LHCN-M2 (cell line): Measurements from ENCODE around the gene IL15RA. TPM values are rescaled to one million over a fixed set of nuclear protein-coding genes. Genes with fewer than 3 reads are reported as not detected.
"Not testable (repeated sequence)": the region's sequence is repeated elsewhere in the genome, so short reads cannot be mapped to it uniquely, and the experiment has no call there.

Experiments
- DNase-seq: peaks from one replicate; pipeline ENCODE4 v3.0.0-alpha.2; 2012; ENCODE audit warnings: low read depth
- total RNA-seq: library from RNA; depleted of rRNA; stranded (reverse); fragments of >200 nt; gene quantifications from 2 replicates; pipeline ENCODE4 v1.2.3, GENCODE V29; 2014

Gene IL15RA
- total RNA-seq, 1 experiment from 2014 or later: 0.17 TPM

DNA sequence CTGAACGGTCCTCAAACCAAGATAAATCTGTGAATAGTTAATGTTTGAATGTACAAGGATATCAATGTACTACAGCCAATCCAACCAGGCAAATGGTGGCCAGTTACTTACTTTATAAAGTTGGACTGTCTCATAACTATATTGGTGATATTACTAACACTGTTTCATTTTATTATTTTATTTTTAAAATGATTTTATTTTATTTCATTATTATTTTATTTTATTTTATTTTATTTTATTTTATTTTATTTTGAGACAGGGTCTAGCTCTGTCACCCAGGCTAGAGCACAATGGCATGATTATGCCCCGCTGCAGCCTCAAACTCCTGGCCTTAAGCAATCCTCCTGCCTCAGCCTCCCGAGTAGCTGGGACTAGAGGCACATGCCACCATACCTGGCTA lies 6.8 kb downstream of the IL15RA start:
- DNase-seq: no peak

DNA sequence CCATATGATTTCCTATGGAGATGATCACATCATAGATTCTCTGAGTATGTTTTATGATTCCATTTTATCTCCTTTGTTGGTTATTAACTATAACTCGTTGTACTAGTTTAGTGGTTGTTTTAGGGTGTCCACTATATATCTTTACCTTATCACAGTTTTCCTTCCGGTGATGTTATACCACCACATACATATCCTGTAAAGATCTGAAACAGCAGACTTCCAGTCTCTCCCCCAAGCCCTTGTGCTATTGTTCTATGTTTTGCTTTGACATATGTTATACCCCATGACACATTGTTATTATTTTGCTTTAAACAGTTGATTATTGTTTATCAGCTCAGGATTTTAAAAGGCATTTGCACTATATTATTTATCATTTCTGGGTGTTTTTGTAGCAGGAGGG lies 7.3 kb downstream of the IL15RA start:
- no peak for DNase-seq

- DNase-seq: no peak
These were observed 8.5 kb downstream of the IL15RA start for GRCh38 chr10:5968681-5969453.

DNA sequence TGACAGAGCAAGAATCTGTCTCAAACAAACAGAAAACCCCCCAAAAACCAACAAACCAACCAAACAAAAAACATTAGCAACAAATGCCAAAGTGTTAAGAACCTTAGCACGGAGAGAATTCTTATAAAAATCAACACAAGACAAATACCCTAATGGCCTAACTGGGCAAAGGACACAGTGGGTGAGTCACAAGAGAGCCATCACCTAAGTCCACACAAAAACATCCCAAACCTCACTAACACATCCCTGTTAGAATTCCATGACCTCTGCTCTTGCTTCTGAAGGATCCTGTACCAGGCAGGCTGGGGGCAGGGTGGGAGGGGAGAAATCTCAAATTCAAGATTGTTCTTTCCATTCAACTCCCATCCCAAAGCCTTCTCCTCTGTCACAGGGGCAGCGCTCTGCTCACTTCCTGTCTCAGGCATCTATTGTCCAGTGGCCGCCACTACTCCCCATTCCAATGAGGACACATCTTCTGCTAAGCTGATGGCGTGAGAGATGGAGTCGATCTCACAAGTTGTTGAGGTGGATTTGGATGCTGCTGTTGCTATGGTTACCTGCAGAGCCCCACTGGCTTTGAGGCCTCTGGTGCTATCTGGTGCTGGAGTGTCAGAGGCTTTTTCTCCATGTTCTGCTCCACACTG lies 9.2 kb downstream of the IL15RA start:
- no peak for DNase-seq

GRCh38 chr10:5965266-5965665 lies 12.1 kb downstream of the IL15RA start:
- DNase-seq: no peak

GRCh38 chr10:5964736-5965135 lies 12.6 kb downstream of the IL15RA start:
- DNase-seq: no peak

GRCh38 chr10:5963591-5963990 lies 13.8 kb downstream of the IL15RA start:
- DNase-seq: no peak

- DNase-seq: no peak
These were observed 14.3 kb downstream of the IL15RA start for GRCh38 chr10:5963071-5963470.

DNA sequence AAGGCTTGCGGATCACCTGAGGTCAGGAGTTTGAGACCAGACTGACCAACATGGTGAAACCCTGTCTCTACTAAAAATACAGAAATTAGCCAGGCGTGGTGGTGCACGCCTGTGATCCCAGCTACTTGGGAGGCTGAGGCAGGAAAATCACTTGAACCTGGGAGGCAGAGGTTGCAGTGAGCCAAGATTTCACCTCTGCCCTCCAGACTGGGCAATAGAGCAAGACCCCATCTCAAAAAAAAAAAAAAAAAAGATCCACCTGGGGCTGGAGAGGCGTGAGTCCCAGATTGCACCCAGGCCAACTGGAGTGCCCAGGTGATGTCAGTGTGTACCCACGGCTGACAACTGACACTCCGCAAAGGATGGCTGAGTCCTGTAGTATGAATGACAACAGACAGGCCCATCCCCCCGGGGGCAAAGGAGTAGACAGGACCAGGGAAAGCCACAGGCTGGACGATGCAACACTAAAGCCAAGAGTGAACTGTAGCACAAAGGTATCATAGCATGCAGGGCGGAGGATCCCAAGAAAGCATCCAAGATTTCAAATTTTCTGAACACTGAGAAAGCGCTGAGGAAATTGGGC lies 14.9 kb downstream of the IL15RA start:
- DNase-seq: not testable (repeated sequence)

- no peak for DNase-seq
These were observed 15.8 kb downstream of the IL15RA start for GRCh38 chr10:5961405-5962100.

- DNase-seq: not testable (repeated sequence)
These were observed 16.4 kb downstream of the IL15RA start for GRCh38 chr10:5960973-5961275.

DNA sequence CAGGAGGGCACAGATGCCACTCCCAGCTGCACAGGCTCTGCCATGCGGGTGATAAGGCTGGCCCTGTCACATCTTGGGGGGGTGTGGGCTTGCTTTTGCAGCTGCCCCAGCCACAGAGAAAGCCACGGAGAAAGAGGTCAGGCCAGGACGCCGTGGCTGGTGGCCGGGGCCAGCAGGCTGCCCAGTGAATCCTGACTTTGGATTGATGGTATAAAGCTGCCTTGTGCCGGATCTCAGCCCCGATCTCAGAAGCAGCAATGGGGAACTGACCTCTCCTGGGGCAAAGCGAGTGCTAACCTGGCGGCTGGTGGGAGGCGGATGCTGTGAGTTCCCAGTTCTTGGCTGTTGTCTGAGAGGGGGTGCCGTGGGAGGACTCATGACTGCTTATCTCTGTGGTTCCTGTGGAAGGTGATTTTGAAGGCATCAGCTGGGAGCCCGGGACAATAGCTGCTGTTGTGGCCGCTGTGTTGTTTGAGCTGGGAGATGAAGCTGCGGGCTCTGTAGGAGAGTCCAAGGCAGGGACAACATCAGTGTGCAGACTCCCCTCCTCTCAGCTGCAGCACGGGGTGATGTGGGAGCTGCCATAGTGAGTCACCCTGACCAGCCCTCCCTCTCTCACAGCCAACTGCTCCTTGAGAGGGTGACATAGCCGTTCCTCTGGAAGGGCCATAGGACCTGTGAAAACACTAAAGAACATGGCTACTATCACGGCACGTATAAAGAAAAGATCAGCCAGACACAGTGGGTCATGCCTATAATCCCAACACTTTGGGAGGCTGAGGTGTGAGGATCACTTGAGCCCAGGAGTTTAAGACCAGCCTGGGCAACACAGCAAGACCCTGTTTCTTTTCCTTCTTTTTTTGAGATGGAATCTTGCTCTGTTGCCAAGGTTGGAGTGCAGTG lies 17.0 kb downstream of the IL15RA start:
- DNase-seq: no peak

GRCh38 chr10:5959581-5960069 lies 17.7 kb downstream of the IL15RA start:
- DNase-seq: no peak

DNA sequence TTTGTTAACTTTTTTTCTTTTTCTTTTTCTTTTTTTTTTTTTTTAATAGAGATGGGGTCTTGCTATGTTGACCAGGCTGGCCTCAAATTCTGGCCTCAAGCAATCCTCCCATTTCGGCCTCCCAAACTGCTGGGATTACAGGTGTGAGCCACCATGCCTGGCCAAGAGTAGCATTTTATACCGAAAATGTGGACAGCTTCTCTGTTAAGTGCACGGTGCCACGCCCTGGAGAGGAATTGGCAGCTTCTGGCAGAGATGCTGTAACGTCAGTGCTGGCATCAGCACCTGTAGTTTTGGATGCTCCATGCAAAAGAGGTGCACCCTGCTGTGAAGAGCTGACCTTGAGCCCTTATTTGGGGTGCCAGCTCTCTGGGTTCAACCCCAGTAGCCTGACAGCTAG lies 18.2 kb downstream of the IL15RA start:
- DNase-seq: no peak

- DNase-seq: no peak
These were observed 18.7 kb downstream of the IL15RA start for GRCh38 chr10:5958675-5959074.

DNA sequence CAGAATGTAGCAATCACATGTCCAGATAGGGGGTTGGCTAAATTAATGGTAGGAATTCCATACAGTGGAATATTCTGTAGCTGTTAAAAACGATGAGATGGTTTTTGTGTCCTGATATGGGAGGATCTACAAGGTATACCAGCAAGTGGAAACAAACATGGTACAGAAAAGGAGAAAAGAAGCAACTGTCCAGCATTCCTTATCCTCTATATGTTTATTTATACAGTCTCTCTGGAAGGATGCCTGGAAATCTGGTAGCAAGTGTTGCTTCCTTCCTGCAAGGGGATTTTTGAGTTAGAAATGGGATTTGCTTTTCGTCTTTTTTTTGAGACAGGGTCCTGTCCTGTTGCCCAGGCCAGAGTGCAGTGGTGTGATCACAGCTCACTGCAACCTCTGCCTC lies 19.3 kb downstream of the IL15RA start:
- no peak for DNase-seq

- no peak for DNase-seq
These were observed 21.0 kb downstream of the IL15RA start for GRCh38 chr10:5956146-5956936.

DNA sequence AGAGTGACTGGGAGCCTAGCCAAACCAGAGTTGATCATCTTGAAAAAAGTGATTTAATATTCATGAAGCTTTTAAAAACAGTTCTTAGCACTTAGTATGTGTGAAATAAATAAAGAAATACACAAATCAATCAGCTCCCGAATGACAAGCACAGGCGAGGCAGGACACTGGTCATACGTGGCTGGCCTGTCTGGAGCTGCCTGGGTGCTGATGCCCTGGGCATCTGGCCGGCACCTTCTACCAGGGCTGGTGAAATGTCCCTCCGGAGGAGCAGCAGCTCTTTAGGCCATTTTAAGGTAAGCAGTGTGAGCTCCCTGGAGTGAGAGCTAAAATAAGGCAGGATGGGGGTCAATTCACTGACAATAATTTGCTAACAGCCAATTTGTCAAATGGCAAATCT lies 23.7 kb downstream of the IL15RA start:
- DNase-seq: no peak

DNA sequence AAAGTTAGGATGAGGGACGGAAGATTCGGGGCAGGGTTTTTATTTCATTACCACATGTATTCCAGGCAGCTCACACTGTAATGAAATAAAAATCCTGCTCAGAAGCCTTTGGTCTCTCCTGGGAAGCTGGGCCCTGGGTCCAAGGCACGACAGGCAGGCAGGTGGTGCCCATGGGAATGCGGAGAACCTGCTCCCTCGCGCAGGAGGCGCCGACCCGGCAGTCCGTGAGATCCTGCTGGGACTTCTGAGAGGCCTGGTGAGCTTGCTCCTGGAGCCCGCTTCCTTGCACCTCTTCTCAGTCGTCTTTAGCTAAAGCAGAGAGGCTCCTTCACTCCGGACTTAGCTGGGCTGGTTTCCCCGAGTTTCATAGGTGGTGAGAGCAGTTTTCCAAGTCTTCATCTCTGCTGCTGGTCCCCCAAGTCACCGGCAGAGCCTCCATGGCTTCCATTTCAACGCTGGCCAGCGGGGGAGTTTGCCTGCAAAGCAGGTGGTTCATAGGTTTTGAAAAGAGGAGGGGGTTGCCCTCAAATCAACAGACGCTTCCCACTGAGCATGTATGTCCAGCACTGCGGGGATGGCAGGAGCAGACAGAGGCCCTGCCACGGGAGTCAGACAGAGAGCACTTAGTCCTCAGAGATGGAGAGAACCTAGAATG lies 24.5 kb downstream of the IL15RA start:
- DNase-seq: no peak
